Measurements from ENCODE around the gene CRMP1.

The CRMP1 gene

GRCh38 chr4:5913454-5913853, 20.6 kb upstream of the CRMP1 start:
- no peak overlapping the region for H3K4me3 ChIP-seq (ENCODE audit: control insufficient read depth, low read depth, low read length)
- DNase-seq (ENCODE audit: low read depth): no peak
- no peak for TF ChIP-seq CTCF (IDR thresholded peaks at IDR 0.05; ENCODE audit: control insufficient read depth, insufficient read depth, low read depth, low read length, missing control alignments)

GRCh38 chr4:5912614-5913019, 19.7 kb upstream of the CRMP1 start:
- no peak overlapping the region for H3K4me3 ChIP-seq (ENCODE audit: control insufficient read depth, low read depth, low read length)
- DNase-seq (ENCODE audit: low read depth): no peak
- TF ChIP-seq CTCF (IDR thresholded peaks at IDR 0.05; ENCODE audit: control insufficient read depth, insufficient read depth, low read depth, low read length, missing control alignments): no peak

- DNase-seq (ENCODE audit: low read depth): no peak
- TF ChIP-seq CTCF (IDR thresholded peaks at IDR 0.05; ENCODE audit: control insufficient read depth, insufficient read depth, low read depth, low read length, missing control alignments): no peak
- H3K4me3 ChIP-seq (ENCODE audit: control insufficient read depth, low read depth, low read length): no peak overlapping the region
Observed at GRCh38 chr4:5908876-5909427, 16.1 kb upstream of the CRMP1 start.

- TF ChIP-seq CTCF (IDR thresholded peaks at IDR 0.05; ENCODE audit: control insufficient read depth, insufficient read depth, low read depth, low read length, missing control alignments): no peak
Observed at GRCh38 chr4:5906191-5906590, 13.3 kb upstream of the CRMP1 start.

GRCh38 chr4:5905714-5906113, 12.8 kb upstream of the CRMP1 start:
- no peak for DNase-seq (ENCODE audit: low read depth)
- TF ChIP-seq CTCF (IDR thresholded peaks at IDR 0.05; ENCODE audit: control insufficient read depth, insufficient read depth, low read depth, low read length, missing control alignments): no peak
- no peak overlapping the region for H3K4me3 ChIP-seq (ENCODE audit: control insufficient read depth, low read depth, low read length)

More at GRCh38 chr4:5906191-5906590, 13.3 kb upstream of the CRMP1 start:
- DNase-seq (ENCODE audit: low read depth): no peak
- H3K4me3 ChIP-seq (ENCODE audit: control insufficient read depth, low read depth, low read length): no peak overlapping the region

GRCh38 chr4:5900844-5901243, 8.0 kb upstream of the CRMP1 start:
- no peak for DNase-seq (ENCODE audit: low read depth)
- no peak for TF ChIP-seq CTCF (IDR thresholded peaks at IDR 0.05; ENCODE audit: control insufficient read depth, insufficient read depth, low read depth, low read length, missing control alignments)
- H3K4me3 ChIP-seq (ENCODE audit: control insufficient read depth, low read depth, low read length): no peak overlapping the region

GRCh38 chr4:5899881-5900280, 7.0 kb upstream of the CRMP1 start:
- TF ChIP-seq CTCF (IDR thresholded peaks at IDR 0.05; ENCODE audit: control insufficient read depth, insufficient read depth, low read depth, low read length, missing control alignments): no peak
- no peak for DNase-seq (ENCODE audit: low read depth)
- H3K4me3 ChIP-seq (ENCODE audit: control insufficient read depth, low read depth, low read length): no peak overlapping the region
